Inferior parietal cortex (tissue), 1 donor: ENCODE results near the gene KMT2A.
"Not testable (repeated sequence)": the region's sequence is repeated elsewhere in the genome, so short reads cannot be mapped to it uniquely, and the experiment has no call there.

Experiments used
- DNase-seq: peaks from one replicate; pipeline ENCODE4 v3.0.0-alpha.2; 2016; ENCODE audit errors: extremely low spot score

Gene KMT2A

GRCh38 chr11:118532852-118533768 is 96.8 kb downstream of the KMT2A start:
- DNase-seq = no peak

- peak; percentile 9 for DNase-seq
These were observed 97.8 kb downstream of the KMT2A start for GRCh38 chr11:118533769-118534729.

GRCh38 chr11:118535261-118535660 is 99.0 kb downstream of the KMT2A start:
- DNase-seq = no peak

GRCh38 chr11:118536726-118537125 is 100.4 kb downstream of the KMT2A start:
- DNase-seq = no peak

GRCh38 chr11:118537409-118537980 is 101.2 kb downstream of the KMT2A start:
- DNase-seq = no peak

- DNase-seq = no peak
These were observed 107.8 kb downstream of the KMT2A start for GRCh38 chr11:118544010-118544646.

GRCh38 chr11:118544647-118545010 is 108.3 kb downstream of the KMT2A start:
- DNase-seq = no peak

- DNase-seq = no peak
These were observed 109.2 kb downstream of the KMT2A start for GRCh38 chr11:118545533-118545932.

- DNase-seq = no peak
These were observed 110.8 kb downstream of the KMT2A start for GRCh38 chr11:118547132-118547531.

GRCh38 chr11:118552341-118552740 is 116.0 kb downstream of the KMT2A start:
- DNase-seq = no peak

GRCh38 chr11:118560806-118561205 is 124.5 kb downstream of the KMT2A start:
- no peak for DNase-seq

GRCh38 chr11:118565051-118565450 is 128.8 kb downstream of the KMT2A start:
- DNase-seq = peak; percentile 7

- DNase-seq = no peak
These were observed 133.4 kb downstream of the KMT2A start for GRCh38 chr11:118569670-118570069.

- DNase-seq = no peak
These were observed 134.5 kb downstream of the KMT2A start for GRCh38 chr11:118570787-118571186.

- DNase-seq = not testable (repeated sequence)
These were observed 135.4 kb downstream of the KMT2A start for GRCh38 chr11:118571701-118572060.

- peak; percentile 67 for DNase-seq
These were observed 136.0 kb downstream of the KMT2A start, which contains the start of gene ARCN1 for GRCh38 chr11:118572061-118572980. ARCN1 (plus strand) TSS chr11:118572409; CDS start chr11:118572548, 139 bp downstream.

GRCh38 chr11:118572981-118573550 is 136.8 kb downstream of the KMT2A start:
- DNase-seq = no peak

GRCh38 chr11:118574636-118575035 is 138.3 kb downstream of the KMT2A start:
- DNase-seq = no peak
